Measurements from ENCODE around the gene CTBP2.

Gene CTBP2

GRCh38 chr10:125141860-125142484, 18.4 kb downstream of the CTBP2 start:
- no peak for DNase-seq

GRCh38 chr10:125141150-125141859, 19.1 kb downstream of the CTBP2 start:
- DNase-seq, result no peak

GRCh38 chr10:125140151-125140550, 20.2 kb downstream of the CTBP2 start:
- DNase-seq, result no peak

- no peak for DNase-seq
Measured at GRCh38 chr10:125137601-125138438, 22.5 kb downstream of the CTBP2 start.

GRCh38 chr10:125136087-125136486, 24.3 kb downstream of the CTBP2 start:
- no peak for DNase-seq

- no peak for DNase-seq
Measured at GRCh38 chr10:125135771-125136035, 24.7 kb downstream of the CTBP2 start.

- DNase-seq, result no peak
Measured at GRCh38 chr10:125134916-125135770, 25.2 kb downstream of the CTBP2 start.

GRCh38 chr10:125134483-125134848, 25.9 kb downstream of the CTBP2 start:
- no peak for DNase-seq

- no peak for DNase-seq
Measured at GRCh38 chr10:125133696-125134482, 26.5 kb downstream of the CTBP2 start.

- DNase-seq, result no peak
Measured at GRCh38 chr10:125132344-125132743, 28.0 kb downstream of the CTBP2 start.

- DNase-seq, result no peak
Measured at GRCh38 chr10:125130916-125131315, 29.4 kb downstream of the CTBP2 start.

- no peak for DNase-seq
Measured at GRCh38 chr10:125130260-125130659, 30.1 kb downstream of the CTBP2 start.

- no peak for DNase-seq
Measured at GRCh38 chr10:125129076-125129458, 31.3 kb downstream of the CTBP2 start.

- DNase-seq, result no peak
Measured at GRCh38 chr10:125128397-125129075, 31.8 kb downstream of the CTBP2 start.

- no peak for DNase-seq
Measured at GRCh38 chr10:125127986-125128385, 32.4 kb downstream of the CTBP2 start.

GRCh38 chr10:125127110-125127509, 33.3 kb downstream of the CTBP2 start:
- no peak for DNase-seq

GRCh38 chr10:125125951-125126735, 34.2 kb downstream of the CTBP2 start:
- no peak for DNase-seq

GRCh38 chr10:125124907-125125306, 35.5 kb downstream of the CTBP2 start:
- no peak for DNase-seq

GRCh38 chr10:125124115-125124487, 36.3 kb downstream of the CTBP2 start:
- DNase-seq, result no peak

- DNase-seq, result no peak
Measured at GRCh38 chr10:125123476-125124114, 36.8 kb downstream of the CTBP2 start.

All from NCI-H446 (cell line).